Pancreas (tissue), 10 donors: ENCODE results near the gene DTNA. TPM values are rescaled to one million over a fixed set of nuclear protein-coding genes. Genes with fewer than 3 reads are reported as not detected.

Source experiments
- ATAC-seq, 4 donors: fragments of 200-7000 bp; cut with Tn5 transposase; one replicate each; pipeline versions ENCODE4 v1.8.0 to v1.9.1; 2020; ENCODE audit warnings: mild to moderate bottlenecking in 4 of 4, moderate library complexity in 4 of 4
- DNase-seq, 6 donors: peaks; one replicate each; pipeline ENCODE4 v3.0.0-alpha.2; 2020
- FAIRE-seq: peaks from 2 replicates; lab custom pipeline; 2012; peaks lifted over from hg19 to GRCh38; lab: Jason Lieb, UNC
- H3K27ac ChIP-seq, 4 donors: fragments of 200-600 bp; sonication (generic); 1 replicate in 3 of 4; 2 replicates in 1 of 4; pipeline versions ENCODE4 v1.5.0 to v1.8.0; 2020
- H3K27me3 ChIP-seq, 4 donors: fragments of 200-600 bp; one replicate each; pipeline ENCODE4 v1.8.0; 2021
- H3K36me3 ChIP-seq, 3 donors: fragments of 200-600 bp; sonication (generic) in 1 of 3; one replicate each; pipeline versions ENCODE4 v1.5.0 to v1.8.0; 2020 to 2021
- H3K4me1 ChIP-seq, 3 donors: fragments of 200-600 bp; one replicate each; pipeline ENCODE4 v1.8.0; 2021
- H3K4me3 ChIP-seq, 4 donors: fragments of 200-600 bp; sonication (generic) in 2 of 4; one replicate each; pipeline versions ENCODE4 v1.5.0 to v1.8.0; 2020 to 2021
- H3K9me3 ChIP-seq, 4 donors: fragments of 200-600 bp; one replicate each; pipeline ENCODE4 v1.8.0; 2021
- WGBS, 2 donors: extraction: QIAGEN DNeasy Blood & Tissue Kit; methylation state at CpG; one replicate each; pipeline ENCODE4 v1.1.7; 2013; 5-methylcytosine and 5-hydroxymethylcytosine counted together
- intact Hi-C, 3 donors: fragments of 100-400 bp; cut with DNase I; formaldehyde crosslinking; loops; one replicate each; pipeline versions ENCODE4 v1.11.1 to v1.14.2; 2022
- polyA plus RNA-seq, 2 donors: library from polyadenylated mRNA; stranded (reverse); fragments of 200-250 nt; gene quantifications; one replicate each; pipeline ENCODE4 v1.2.3, GENCODE V29; 2013
- total RNA-seq, 6 donors: library from RNA; stranded (reverse); fragmentation: NEBNext Ultra II Directional in 4 of 6; extraction: Animal tissue kit (Norgen Biotek cat#: 25700) in 4 of 6; gene quantifications; one replicate each; pipeline versions ENCODE4 v1.2.1 to v1.2.4, GENCODE V29; 2021 to 2023
- TF ChIP-seq, protein P1 (sequence below), 4 donors: fragments of 200-600 bp; sonication (generic) in 3 of 4; IDR thresholded peaks; one replicate each; pipeline versions ENCODE4 v1.5.0 to v1.8.0; 2021; ENCODE audit warnings: antibody characterized with exemption in 4 of 4
- donor health status: healthy with polysubstance abuse.
- donor health status: DM: no; HTN: no; CAD: no; lungs with moderate emphysema.
- donor health status: DM: no; HTN: no; CAD: no.
- donor health status: control.
- donor health status: control.
- donor health status: Bipolar disorder and iron deficiency.
- donor health status: DM: yes; HTN: yes; CAD: no.
- donor health status: DM: no; HTN: no; CAD: no.
- donor health status: DM: no; HTN: no; CAD: no.
- donor health status: DM: yes; HTN: yes; CAD: no.

DTNA gene
- total and polyA plus RNA-seq, 8 donors = 15.3 to 37.5 (median 26.4) TPM

- DNase-seq (no peak), FAIRE-seq (no peak), ATAC-seq (no peak)
- Histone ChIP-seq H3K4me3 (no peak overlapping the region), H3K27ac (no peak overlapping the region), H3K4me1 (peaks cover 5 to 8% (median 8%) of the 10 kb centered on the region in 3 donors), H3K27me3 (no peaks in the 10 kb centered on the region), H3K9me3 (no peaks in the 10 kb centered on the region), H3K36me3 (peaks cover 0 to 13% (median 0%) of the 10 kb centered on the region in 3 donors)
- TF ChIP-seq, protein P1, sequence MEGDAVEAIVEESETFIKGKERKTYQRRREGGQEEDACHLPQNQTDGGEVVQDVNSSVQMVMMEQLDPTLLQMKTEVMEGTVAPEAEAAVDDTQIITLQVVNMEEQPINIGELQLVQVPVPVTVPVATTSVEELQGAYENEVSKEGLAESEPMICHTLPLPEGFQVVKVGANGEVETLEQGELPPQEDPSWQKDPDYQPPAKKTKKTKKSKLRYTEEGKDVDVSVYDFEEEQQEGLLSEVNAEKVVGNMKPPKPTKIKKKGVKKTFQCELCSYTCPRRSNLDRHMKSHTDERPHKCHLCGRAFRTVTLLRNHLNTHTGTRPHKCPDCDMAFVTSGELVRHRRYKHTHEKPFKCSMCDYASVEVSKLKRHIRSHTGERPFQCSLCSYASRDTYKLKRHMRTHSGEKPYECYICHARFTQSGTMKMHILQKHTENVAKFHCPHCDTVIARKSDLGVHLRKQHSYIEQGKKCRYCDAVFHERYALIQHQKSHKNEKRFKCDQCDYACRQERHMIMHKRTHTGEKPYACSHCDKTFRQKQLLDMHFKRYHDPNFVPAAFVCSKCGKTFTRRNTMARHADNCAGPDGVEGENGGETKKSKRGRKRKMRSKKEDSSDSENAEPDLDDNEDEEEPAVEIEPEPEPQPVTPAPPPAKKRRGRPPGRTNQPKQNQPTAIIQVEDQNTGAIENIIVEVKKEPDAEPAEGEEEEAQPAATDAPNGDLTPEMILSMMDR (IDR thresholded peaks at IDR 0.05) = no peak
- intact Hi-C loops = no loop called here
- 84 to 85% methylated on average over 7 of the region's 7 CpGs for WGBS, 2 donors
These were observed 110.4 kb downstream of the DTNA start for GRCh38 chr18:34820360-34821065.

DNA sequence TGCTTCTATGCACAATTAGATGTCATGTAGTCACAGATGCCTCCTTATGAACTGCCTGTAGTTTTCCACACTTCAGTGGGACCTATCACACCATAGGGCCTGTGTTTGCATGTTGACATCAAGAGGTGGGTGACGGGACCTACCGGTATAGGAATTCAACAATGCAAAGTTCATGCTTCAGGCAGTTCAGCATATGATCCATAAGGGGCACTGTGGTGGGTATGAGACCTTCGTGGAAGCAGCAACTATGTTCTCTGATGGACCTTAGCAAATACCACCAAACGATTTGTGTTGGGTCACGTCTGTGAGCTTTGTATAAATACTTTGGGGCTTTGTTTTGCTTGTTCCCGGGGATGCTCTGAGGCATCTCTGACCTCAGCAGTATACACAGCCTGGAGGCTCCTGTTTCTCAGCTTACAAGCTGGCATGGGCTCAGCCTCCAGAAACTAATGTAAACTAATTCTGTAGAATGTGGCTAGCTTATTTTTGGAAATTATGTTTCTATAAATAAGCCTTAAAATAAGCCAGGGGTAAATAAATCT is 111.6 kb downstream of the DTNA start:
- H3K9me3 ChIP-seq = no peaks in the 10 kb centered on the region
- no peaks in the 10 kb centered on the region for H3K27me3 ChIP-seq
- intact Hi-C loops = no loop called here
- FAIRE-seq (no peak), ATAC-seq (no peak), DNase-seq (no peak)
- H3K4me1 ChIP-seq = no peaks in the 10 kb centered on the region
- peaks cover 0 to 13% (median 0%) of the 10 kb centered on the region in 3 donors for H3K36me3 ChIP-seq
- 78 to 81% methylated on average over 6 of the region's 6 CpGs for WGBS, 2 donors
- TF ChIP-seq, protein P1 (IDR thresholded peaks at IDR 0.05) = no peak
- H3K4me3 ChIP-seq = no peak overlapping the region
- H3K27ac ChIP-seq = no peak overlapping the region

DNA sequence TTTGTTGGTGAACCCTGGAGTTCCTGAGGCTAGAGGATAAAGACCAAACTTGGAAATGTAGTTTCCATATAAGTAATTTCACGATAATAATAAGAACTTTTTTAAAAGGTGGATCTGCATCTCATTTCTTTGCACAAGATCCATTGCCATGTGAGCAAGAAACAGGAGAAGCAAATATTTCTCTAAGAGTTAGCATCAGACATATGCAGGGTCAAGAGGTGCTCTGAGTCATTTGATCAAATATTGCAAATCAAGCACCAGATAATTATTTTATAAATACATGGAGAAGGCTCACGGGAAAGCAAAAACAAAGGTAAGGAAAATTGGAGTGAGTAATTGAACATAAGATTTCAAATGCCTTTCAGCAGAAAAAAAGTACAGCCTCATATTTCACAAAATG is 118.0 kb downstream of the DTNA start:
- 75 to 81% methylated on average over 2 of the region's 2 CpGs for WGBS, 2 donors
- DNase-seq (no peak), FAIRE-seq (no peak), ATAC-seq (no peak)
- intact Hi-C loops = no loop called here
- Histone ChIP-seq H3K27me3 (no peaks in the 10 kb centered on the region), H3K9me3 (no peaks in the 10 kb centered on the region), H3K4me1 (no peaks in the 10 kb centered on the region), H3K4me3 (no peak overlapping the region), H3K27ac (no peak overlapping the region), H3K36me3 (peaks cover 0 to 5% (median 4%) of the 10 kb centered on the region in 3 donors)
- TF ChIP-seq, protein P1 (IDR thresholded peaks at IDR 0.05) = no peak

DNA sequence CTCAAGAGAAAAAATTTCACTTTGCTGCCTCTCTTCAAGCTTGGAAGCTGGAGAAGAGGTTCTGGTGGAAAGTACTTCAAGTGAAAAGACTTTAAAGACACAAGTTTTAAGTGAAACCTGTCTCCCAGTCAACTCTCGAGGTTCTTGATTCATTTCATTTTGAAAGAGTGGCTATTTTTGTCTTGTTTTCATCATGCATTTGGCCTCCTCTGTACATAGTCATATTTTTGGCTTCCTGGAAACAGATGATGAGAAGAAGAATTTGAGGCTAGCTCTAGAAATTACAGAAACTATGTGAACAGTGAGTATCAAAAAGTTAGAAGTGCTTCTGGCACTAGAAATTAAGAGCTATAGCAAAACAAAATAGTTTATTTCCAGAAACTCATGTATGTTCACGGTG is 124.8 kb downstream of the DTNA start:
- WGBS, 2 donors = 85 to 89% methylated on average over 2 of the region's 2 CpGs
- DNase-seq = no peak
- H3K4me1 ChIP-seq = no peaks in the 10 kb centered on the region
- TF ChIP-seq, protein P1 (IDR thresholded peaks at IDR 0.05) = no peak
- FAIRE-seq = no peak
- intact Hi-C loops = no loop called here
- peak in 2 of 4 donors; percentile 39 to 48 for ATAC-seq
- H3K27ac ChIP-seq = no peak overlapping the region
- no peak overlapping the region for H3K4me3 ChIP-seq
- no peaks in the 10 kb centered on the region for H3K9me3 ChIP-seq
- no peaks in the 10 kb centered on the region for H3K36me3 ChIP-seq
- H3K27me3 ChIP-seq = no peaks in the 10 kb centered on the region

DNA sequence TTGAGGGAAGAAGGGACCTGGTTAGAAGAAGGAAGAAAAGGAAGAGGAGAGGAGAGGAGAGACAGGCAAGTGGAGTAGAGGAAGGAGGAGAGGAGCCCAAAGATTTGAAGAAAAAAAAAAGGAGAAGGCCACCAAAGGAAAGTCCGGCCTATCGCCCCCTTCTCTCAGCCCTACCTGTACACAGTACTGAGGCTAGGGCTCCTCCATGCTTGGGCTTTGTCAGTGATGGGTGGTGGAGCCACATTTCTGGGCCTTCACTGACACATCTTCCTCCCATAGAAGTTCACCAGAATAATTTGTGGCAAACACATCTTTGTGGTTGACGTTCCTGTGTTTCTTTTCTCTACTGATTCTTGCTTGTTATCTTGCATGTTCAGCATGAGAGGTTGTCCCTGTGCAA is 125.4 kb downstream of the DTNA start:
- no peak overlapping the region for H3K27ac ChIP-seq
- FAIRE-seq (no peak), DNase-seq (no peak), ATAC-seq (no peak)
- H3K4me3 ChIP-seq = no peak overlapping the region
- H3K9me3 ChIP-seq = no peaks in the 10 kb centered on the region
- intact Hi-C loops = no loop called here
- TF ChIP-seq, protein P1 (IDR thresholded peaks at IDR 0.05) = no peak
- H3K27me3 ChIP-seq = no peaks in the 10 kb centered on the region
- H3K36me3 ChIP-seq = no peaks in the 10 kb centered on the region
- 89 to 94% methylated on average over 3 of the region's 3 CpGs for WGBS, 2 donors
- no peaks in the 10 kb centered on the region for H3K4me1 ChIP-seq
